DND-41 (cell line): ENCODE data around the gene SNRNP70.
A peak's percentile ranks its signal among the peaks of the same experiment; 100 is the strongest.

Source experiments
- ATAC-seq: fragments of 200-7000 bp; cut with Tn5 transposase; 3 replicates; pipeline ENCODE4 v1.9.1; 2021; ENCODE audit warnings: low read depth; ENCODE audit not compliant: insufficient read depth
- DNase-seq: peaks from one replicate; pipeline ENCODE4 v3.0.0-alpha.2; 2020
- H2AFZ ChIP-seq: 2 replicates; pipeline ENCODE4 v1.6.0; 2012; ENCODE audit warnings: low read depth, low read length
- H3K27ac ChIP-seq: 2 replicates; pipeline ENCODE4 v1.5.1; 2012; ENCODE audit warnings: low read length, inconsistent platforms
- H3K27me3 ChIP-seq: fragments of 200-600 bp; sonication (generic); 2 replicates; pipeline ENCODE4 v1.6.0; 2012; ENCODE audit warnings: low read length, mild to moderate bottlenecking, inconsistent platforms; ENCODE audit not compliant: insufficient read depth, poor library complexity
- H3K36me3 ChIP-seq: 2 replicates; pipeline ENCODE4 v1.5.1; 2012; ENCODE audit warnings: low read length, inconsistent platforms; ENCODE audit not compliant: insufficient read depth
- H3K4me1 ChIP-seq: 2 replicates; pipeline ENCODE4 v1.5.1; 2012; ENCODE audit warnings: mild to moderate bottlenecking, low read length; ENCODE audit not compliant: insufficient read depth
- H3K4me2 ChIP-seq: 2 replicates; pipeline ENCODE4 v1.6.0; 2012; ENCODE audit warnings: mild to moderate bottlenecking, moderate library complexity, low read length, inconsistent platforms; ENCODE audit not compliant: insufficient read depth
- H3K4me3 ChIP-seq, 2 experiments: fragments of 200-600 bp in 1 of 2; shearing (Covaris generic) in 1 of 2; 2 replicates each; pipeline ENCODE4 v1.5.1; 2012 to 2016; ENCODE audit warnings: inconsistent platforms in 2 of 2, low read length in 2 of 2, mild to moderate bottlenecking in 2 of 2, low read depth in 1 of 2, moderate library complexity in 1 of 2
- H3K79me2 ChIP-seq: 2 replicates; pipeline ENCODE4 v1.6.0; 2012; ENCODE audit warnings: low read length, inconsistent platforms; ENCODE audit not compliant: insufficient read depth
- H3K9ac ChIP-seq: 2 replicates; pipeline ENCODE4 v1.6.0; 2012; ENCODE audit warnings: low read depth, mild to moderate bottlenecking, inconsistent platforms, low read length, moderate library complexity
- H3K9me3 ChIP-seq: 2 replicates; pipeline ENCODE4 v1.5.1; 2012; ENCODE audit warnings: low read length, moderate library complexity, mild to moderate bottlenecking, inconsistent platforms; ENCODE audit not compliant: insufficient read depth, severe bottlenecking
- H4K20me1 ChIP-seq: 2 replicates; pipeline ENCODE4 v1.6.0; 2012; ENCODE audit warnings: low read length; ENCODE audit not compliant: insufficient read depth
- CTCF ChIP-seq: IDR thresholded peaks from 2 replicates; pipeline ENCODE4 v1.5.1; 2012; ENCODE audit warnings: borderline replicate concordance, low read length, moderate library complexity, mild to moderate bottlenecking; ENCODE audit not compliant: poor library complexity, severe bottlenecking; ENCODE audit errors: extremely low read depth
- EZH2 ChIP-seq: IDR thresholded peaks from 3 replicates; pipeline ENCODE4 v1.6.1; 2012; ENCODE audit warnings: borderline replicate concordance, low read depth, mild to moderate bottlenecking, moderate library complexity, low read length, inconsistent platforms; ENCODE audit not compliant: severe bottlenecking

Gene SNRNP70

GRCh38 chr19:49104229-49104864, 19.1 kb downstream of the SNRNP70 start:
- Histone ChIP-seq H3K79me2 (peaks cover 24% of the 10 kb centered on the region), H3K4me2 (no peak overlapping the region), H3K36me3 (peaks cover 99% of the 10 kb centered on the region), H4K20me1 (peaks cover 84% of the 10 kb centered on the region), H3K9me3 (no peaks in the 10 kb centered on the region), H3K4me3 (no peak overlapping the region), H3K9ac (no peak overlapping the region), H3K27me3 (no peaks in the 10 kb centered on the region), H3K4me1 (no peaks in the 10 kb centered on the region), H2AFZ (no peak overlapping the region), H3K27ac (no peak overlapping the region)
- ATAC-seq (no peak), DNase-seq (no peak)
- TF ChIP-seq CTCF (no peak), EZH2 (no peak)

- H3K79me2 ChIP-seq: peaks cover 9% of the 10 kb centered on the region; the same call in 1 of the 2 replicates
These were observed 21.4 kb downstream of the SNRNP70 start for GRCh38 chr19:49106648-49107135.

GRCh38 chr19:49107625-49108459, 22.6 kb downstream of the SNRNP70 start:
- peaks cover 70% of the 10 kb centered on the region for H3K36me3 ChIP-seq
- H3K79me2 ChIP-seq: peaks cover 6% of the 10 kb centered on the region; the same call in 1 of the 2 replicates
- no peaks in the 10 kb centered on the region for H3K27me3 ChIP-seq
- no peak for ATAC-seq
- no peak overlapping the region for H3K4me3 ChIP-seq
- H2AFZ ChIP-seq: no peak overlapping the region
- TF ChIP-seq EZH2 (no peak), CTCF (no peak)
- H3K27ac ChIP-seq: no peak overlapping the region
- H3K4me2 ChIP-seq: no peak overlapping the region
- H4K20me1 ChIP-seq: peaks cover 63% of the 10 kb centered on the region
- H3K9ac ChIP-seq: no peak overlapping the region
- no peak for DNase-seq
- peaks cover under 1% of the 10 kb centered on the region; the same call in 1 of the 2 replicates for H3K4me1 ChIP-seq
- no peaks in the 10 kb centered on the region for H3K9me3 ChIP-seq

More at GRCh38 chr19:49106648-49107135, 21.4 kb downstream of the SNRNP70 start:
- H4K20me1 ChIP-seq: peaks cover 72% of the 10 kb centered on the region
- TF ChIP-seq EZH2 (no peak), CTCF (peak; percentile 91)
- H3K4me2 ChIP-seq: no peak overlapping the region
- no peak overlapping the region for H2AFZ ChIP-seq
- H3K9ac ChIP-seq: no peak overlapping the region
- no peak overlapping the region for H3K27ac ChIP-seq
- H3K9me3 ChIP-seq: no peaks in the 10 kb centered on the region
- ATAC-seq (peak; percentile 74), DNase-seq (peak; percentile 69)
- no peaks in the 10 kb centered on the region for H3K4me1 ChIP-seq
- H3K27me3 ChIP-seq: no peaks in the 10 kb centered on the region
- peaks cover 82% of the 10 kb centered on the region for H3K36me3 ChIP-seq
- no peak overlapping the region for H3K4me3 ChIP-seq
